NCI-H460 (cell line): Measurements from ENCODE around the gene APOO. TPM values are rescaled to one million over a fixed set of nuclear protein-coding genes. Genes with fewer than 3 reads are reported as not detected.
A peak's percentile ranks its signal among the peaks of the same experiment; 100 is the strongest.

Source experiments
- DNase-seq: peaks from one replicate; pipeline ENCODE4 v3.0.0-alpha.2; 2016; ENCODE audit warnings: low read depth; ENCODE audit errors: extremely low read depth
- polyA plus RNA-seq: library from polyadenylated mRNA; depleted of rRNA; stranded (reverse); fragments of >200 nt; gene quantifications from 2 replicates; pipeline ENCODE4 v1.2.3, GENCODE V29; 2014; cell fraction: nucleus; rRNA removed
- total RNA-seq: library from RNA; depleted of rRNA; stranded (reverse); fragments of >200 nt; shearing (Covaris generic); gene quantifications from 2 replicates; pipeline ENCODE4 v1.2.3, GENCODE V29; 2014; rRNA removed

APOO gene
- total RNA-seq, result 40.5 and 40.9 TPM in 2 replicates
- 31.6 and 51.1 TPM in 2 replicates for polyA plus RNA-seq

DNA sequence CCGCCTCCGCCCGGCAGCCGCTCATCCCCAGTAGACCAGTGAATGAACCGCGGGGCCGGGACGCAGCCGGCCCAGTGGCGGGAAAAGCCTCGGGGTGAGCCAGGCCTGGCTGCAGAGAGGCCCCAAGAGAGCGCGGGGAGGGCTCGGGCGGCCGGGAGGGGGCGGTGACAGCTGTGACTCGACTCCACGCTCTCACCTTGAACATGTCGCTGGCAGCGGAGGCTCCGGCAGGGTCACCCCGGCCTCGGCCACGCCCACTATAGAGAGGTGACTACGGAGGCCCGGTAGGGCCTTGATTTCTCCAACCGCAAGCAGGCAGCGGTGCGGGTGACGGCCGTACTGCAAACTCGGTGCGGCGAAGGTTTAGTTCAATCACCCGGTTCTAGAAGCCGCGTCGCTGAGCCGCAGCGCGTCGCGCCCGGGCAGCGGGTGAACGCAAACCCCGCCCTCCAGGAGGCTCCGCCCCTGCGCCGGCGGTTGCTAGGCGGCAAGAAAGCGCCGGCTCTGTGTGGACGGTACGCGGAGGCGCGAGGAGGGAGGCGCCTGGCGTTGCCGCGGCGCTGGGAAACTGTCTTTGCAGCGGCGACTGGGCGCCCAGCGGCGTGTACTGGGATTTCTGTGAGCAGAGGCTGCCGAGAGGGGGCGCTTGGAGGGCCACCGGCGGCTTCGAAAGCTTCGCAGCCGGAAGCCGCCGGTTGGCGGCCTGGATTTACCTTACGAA is at the start of gene APOO, which contains the start of gene CXorf58:
Gene APOO (minus strand): TSS at position 441 of the 721 bp plus-strand sequence. CDS start 236 bp downstream, at position 205.
Gene CXorf58 (plus strand): TSS at position 509 of the 721 bp plus-strand sequence. CDS start 2,297 bp downstream, outside the sequence.
- peak; percentile 93 for DNase-seq

DNA sequence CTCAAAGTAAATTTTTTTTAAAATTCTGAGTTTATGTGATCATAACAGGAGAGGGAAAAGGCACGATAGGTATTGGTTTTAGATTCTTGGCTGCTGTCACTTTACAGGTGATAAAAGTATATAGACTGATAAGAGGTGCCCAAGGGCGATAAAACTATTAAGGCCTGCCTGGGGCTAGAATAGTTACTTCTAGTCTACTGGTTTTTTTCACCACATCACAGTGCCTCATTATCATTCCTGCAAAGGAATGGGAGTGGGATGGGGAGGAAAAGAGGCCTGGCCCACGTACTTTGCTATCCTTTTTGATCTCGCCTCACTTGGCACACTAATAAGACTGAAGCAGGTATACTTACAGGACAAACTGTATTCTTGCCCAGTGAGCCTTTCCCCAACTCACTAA is 46.7 kb upstream of the APOO start:
- no peak for DNase-seq

DNA sequence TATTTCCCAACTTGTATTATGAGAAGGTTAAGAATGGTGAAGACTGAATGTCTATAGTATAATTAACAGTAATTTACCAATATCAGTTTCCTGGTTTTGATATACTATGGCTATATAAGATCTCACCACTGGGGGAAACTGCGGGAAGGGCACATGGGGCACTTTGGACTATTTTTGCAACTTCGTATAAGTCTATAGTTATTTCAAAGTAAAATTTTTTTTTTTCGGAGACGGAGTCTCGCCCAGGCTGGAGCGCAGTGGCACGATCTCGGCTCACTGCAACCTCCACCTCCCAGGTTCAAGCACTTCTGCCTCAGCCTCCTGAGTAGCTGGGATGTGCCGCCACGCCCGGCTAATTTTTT is 46.2 kb upstream of the APOO start:
- DNase-seq, result no peak

DNA sequence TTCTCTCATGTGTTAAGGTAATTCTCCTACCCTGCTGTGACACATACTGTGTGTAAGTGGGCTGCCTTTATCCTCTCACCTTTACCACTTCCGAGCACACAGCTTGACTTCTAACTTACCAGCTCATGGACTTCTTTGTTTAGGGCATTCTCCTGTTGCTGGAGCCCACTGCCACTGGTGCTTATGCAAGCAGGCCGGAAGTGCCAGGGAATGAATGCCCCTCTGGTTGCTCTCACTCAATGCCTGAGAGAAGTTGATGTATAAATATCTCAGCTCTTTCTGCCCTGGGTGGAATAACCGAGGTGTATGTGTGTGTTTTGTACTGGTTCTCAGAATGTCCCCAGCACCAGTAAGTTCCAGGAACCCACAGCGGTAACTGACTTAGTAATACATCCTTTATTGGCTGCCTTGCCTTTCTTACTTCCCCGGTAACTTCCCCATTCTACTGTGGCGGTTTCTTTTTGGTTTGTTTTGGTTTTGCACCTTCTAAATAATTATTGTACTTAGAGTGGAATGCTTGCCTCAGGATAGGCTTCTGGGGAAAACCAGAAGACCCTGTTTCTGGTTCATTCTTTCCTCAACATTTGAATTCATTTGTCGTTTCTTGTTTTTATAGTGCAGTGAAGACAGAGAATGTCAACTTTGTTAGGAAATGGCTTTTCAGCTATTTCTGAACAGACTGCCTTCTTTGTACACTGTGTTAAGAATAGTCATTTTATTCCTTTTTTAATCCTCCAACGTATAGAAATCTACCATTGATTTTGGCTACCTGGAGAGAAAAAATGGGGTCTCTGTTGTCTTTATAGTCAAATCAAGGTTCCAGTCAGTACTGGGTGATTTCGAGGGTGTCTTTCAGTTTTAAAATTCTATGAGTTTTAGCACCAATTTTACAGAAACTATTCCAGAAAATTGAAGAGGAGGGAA is 45.5 kb upstream of the APOO start:
- no peak for DNase-seq

DNA sequence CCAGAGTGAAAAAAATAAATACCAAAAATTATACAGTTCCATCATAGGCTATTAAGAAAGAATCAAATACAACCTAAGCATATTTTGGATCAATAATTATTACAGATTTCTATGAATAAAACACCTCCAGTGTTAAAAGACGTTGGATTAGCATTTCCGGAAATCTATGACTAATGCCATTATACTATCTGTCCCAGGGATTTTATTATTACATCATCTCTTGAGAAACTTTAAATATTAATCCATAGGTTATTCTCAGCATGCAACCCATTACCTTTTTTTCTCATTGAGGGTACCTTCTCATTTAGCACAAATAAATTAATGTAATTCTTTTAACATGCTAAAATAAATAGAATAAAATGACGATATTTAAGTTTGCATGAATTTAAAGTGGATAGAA is 44.7 kb upstream of the APOO start:
- DNase-seq, result no peak

DNA sequence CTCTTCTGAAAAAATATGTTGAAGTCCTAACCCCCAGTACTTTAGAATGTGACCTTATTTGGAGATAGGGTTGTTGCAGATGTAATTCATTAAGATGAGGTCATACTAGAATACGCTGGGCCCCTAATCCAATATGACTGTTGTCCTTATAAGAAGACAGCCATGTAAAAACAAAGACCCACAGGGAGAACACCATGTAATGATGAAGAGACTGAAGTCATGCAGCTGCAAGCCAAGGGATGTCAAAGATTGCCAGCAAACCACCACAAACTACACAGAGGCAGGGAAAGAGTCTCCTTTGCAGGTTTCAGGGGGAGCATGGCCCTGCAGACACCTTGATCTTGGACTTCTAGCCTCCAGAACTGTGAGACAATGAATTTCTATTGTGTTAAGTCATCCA is 37.5 kb upstream of the APOO start:
- DNase-seq, result no peak

DNA sequence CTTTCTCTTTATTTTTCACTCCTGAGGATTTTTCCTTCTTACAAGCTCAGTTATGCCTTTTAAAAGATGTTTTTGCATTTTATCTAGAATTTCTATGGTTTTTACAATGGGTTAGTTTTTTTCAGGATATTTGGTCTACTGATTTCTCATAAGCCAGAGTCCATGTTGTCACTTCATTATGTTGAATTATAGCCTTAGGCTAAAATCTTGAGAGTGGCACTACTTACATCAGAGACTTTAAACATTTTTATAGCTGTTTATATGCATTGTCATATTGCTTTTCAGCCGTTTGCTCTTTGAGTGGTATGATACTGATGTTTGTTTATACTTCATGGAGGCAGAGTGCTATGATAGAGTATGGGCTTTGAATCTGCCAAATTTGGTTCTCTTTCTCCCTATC is 36.5 kb upstream of the APOO start:
- DNase-seq, result no peak

DNA sequence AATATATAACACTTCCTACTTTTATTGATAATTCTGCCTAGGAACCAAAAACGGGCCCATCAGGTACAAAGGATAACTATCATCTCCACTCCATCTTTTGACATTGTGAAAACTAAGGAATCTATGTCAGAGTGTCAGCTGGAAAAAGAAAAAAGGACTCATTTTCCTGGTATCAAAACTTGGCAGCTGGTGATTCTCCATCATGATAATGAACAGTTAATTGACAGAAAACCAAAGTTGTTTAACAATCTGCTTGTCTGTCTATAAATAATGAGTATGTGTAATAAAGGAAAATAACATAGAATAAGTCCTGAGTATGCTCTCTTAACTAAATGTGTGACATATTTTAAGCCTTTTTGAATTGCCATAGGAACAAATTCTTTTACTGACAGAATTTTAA is 31.5 kb upstream of the APOO start:
- no peak for DNase-seq

DNA sequence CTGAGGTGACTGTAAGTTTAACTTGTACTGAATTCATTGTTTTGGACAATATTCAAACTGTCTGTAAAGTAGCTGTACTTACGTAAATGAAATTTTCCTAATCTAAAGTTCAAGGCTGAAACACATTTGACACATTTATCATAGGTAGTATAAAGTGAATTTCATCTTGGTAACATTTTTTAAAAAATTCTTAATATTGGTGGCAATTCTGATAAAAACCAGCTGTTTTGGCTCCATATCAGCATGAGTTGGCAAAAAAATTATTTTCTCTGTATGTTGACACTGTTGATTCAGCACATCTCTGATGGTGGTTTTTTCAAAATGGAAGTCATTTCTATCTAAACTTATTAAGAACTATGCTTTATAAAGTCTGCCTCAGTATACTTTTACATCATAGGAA is 31.0 kb upstream of the APOO start:
- DNase-seq, result no peak

DNA sequence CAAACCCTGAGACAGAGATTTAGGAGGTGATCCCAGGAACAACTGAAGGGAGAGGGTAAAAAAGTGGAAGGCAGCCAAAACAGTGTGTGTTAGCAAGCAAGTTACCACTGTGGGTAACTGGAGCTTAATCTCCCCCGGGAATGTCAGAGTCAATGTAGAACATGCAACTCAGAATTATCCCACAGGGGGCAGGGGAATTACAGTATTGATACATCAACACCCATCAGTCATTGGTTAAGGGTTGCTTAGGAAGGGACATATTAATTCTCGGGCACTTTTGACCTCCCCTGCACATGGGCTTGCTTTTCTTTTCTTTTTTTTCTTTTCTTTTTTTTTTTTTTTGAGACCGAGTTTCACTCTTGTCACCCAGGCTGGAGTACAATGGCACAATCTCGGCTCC is 29.4 kb upstream of the APOO start:
- DNase-seq, result no peak

DNA sequence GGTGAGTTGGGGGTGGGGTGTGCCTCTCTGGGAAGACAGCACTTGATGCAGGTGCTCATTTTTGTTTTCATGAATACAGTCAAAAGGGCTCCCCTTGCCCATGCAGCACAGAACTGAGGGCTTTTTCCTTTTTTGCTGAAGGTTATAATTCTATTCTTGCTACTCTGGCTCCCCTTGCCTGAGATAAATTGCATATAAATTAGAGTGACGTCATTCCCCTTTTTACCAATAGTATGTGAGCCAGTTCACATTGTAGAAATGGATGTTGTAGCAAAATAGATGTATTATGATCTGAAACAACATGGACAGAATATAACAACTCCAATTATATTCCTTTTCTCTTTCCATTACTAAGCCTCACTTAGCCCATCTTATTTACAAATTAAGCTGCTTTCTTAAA is 28.4 kb upstream of the APOO start:
- DNase-seq, result no peak

DNA sequence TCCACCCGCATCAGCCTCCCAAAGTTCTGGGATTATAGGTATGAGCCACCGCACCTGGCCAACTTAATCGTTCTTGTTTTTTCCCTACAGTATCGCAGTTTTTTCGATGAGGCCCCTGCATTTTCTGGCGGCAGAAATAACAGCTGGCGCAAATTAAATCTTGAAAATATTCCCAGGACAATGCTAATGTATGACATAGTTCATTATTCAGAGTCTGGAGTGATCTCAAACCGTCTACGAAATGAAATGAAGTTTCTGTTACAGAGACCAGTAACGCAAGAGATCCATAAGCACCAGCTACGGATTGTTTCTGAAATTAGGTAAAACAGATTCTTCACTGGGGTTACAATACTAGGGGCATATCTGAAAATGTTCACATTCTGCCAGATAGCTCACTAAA is 27.4 kb upstream of the APOO start:
- DNase-seq, result no peak

DNA sequence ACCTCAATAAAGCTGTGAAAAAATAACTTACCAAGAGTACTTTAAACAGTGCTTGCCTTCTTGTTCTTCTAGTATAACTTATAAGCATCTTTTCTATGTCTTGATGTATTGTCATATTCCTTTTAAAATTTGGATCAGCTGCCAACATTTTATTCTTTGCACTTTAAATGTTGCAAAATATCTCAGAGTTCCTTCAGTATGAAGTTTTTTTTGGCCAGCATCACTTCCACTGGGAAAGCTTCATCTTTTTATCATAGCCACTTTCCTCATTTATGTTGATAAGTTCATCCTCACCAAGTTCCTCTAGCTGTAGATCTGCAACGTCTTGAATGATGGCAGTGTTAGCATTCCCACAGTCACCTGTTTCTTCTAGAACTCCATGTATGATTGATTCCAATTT is 24.3 kb upstream of the APOO start:
- DNase-seq, result no peak

DNA sequence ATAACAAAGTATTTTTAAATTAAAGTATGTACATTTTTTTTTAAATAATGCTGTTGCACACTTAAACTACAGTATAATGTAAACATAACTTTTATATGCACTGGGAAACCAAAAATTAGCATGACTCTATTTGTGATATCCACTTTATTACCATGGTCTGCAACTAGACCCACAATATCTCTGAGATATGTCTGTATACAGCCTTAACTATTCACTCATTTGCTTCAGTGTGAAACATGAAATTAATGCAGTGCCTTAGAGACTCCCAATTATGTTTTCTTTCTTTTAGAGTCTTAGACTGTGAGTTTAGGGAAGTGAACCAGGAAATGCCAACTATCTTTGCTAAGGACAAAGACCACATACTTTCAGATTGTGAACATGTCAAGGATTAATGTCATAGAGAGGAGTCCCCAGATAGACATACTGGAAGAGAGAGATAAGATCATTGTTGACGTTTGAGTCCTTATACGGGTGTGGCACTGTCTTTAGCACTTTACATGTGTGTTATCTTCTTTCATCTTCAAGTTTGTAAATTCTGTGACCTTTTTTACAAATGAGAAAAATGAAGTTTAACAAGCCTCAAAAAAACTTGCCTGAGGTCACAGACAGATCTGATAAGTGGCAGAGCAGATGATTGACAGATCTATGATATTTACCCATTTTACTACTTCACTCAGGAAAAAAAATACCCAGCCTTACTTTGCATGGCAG is 23.3 kb upstream of the APOO start:
- no peak for DNase-seq

DNA sequence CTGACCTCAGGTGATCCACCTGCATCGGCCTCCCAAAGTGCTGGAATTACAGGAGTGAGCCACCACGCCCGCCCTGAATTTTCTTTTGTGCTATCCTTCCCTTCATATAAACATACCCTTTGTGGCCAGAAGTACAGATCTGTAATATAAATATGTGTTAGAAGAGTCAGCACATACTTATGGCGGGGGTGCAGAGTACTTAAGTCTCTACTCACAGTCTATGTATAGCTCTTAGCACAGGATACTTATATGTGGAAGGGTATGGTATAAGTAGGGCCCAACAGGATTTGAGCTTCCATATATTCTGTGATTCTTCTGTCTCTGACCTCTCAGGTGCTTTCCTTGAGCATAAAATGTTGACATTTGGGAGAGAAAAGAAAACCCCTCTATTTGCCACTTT is 18.3 kb upstream of the APOO start:
- no peak for DNase-seq

DNA sequence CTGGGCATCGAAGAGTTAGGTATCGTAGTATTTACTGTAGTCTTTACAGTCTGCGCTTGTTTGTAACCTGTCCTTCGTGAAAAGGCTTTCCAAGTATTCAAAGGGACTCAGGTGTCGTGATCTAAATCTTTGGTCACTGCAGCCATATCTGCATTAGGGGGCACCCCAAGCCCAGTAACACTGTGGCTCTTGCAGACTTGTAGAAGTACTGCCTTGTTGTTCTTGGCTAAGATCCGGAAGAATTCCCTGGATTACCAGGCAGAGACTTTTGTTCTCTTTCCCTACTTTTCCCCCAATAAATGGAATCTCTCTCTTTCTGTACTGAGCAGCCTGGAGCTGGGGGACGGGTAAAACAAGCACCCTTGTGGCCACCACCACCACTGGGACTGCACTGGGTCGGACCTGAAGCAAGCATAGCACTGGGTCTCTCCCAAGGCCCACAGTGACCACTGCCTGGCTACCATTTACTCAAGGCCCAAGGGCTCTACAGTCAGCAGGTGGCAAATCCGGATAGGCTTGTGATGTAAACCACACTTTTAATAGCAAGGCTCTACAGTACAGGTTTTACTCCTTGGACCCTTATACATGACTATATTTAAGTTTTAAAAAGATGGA is 12.1 kb upstream of the APOO start:
- DNase-seq, result no peak

DNA sequence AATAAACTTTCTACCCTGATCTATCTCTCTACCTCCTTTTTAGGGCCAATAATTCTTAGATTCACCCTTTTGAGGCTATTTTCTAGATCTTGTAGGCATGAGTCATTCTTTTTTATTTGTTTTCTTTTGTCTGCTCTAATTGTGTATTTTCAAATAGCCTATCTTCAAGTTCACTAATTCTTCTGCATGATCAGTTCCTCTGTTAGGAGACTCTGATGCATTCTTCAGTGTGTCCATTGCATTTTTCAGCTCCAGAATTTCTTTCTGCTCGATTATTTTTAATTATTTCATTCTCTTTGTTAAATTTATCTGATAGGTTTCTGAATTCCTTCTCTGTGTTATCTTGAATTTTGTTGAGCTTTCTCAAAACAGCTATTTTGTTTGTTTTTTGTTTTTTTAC is 11.4 kb upstream of the APOO start:
- DNase-seq, result no peak

DNA sequence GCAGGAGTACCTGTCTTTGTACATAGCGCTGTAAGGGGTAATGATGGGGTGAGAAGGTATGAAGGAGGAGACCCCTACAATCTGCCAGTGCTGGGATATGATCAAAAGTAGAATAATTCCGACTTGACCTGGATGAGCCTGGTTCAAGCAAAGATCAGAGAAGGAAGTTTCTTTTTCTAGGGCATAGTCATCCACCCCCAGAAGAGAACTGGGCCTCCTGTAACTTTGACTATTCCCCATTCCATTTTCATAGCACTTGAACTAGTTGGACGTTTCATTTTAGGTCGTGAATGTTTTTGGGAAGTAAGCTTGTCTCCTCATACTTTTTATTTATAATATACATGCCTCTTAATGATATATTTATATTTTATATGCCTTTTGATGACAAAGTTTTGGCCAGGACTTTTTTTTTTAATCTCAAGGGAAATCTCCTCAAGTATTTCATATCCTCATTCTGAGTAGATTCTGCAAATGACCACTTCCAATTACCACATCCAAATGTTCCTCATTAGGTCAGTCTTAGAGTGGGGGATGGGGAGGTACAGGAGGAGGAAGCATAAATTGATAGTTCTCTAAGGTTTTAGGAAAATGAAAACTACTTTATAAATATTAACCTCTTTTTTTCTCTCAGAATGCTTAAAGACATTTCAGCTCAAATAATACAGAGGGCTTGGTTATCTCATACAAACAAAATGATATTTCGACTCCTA is 3.5 kb upstream of the APOO start:
- DNase-seq, result no peak

DNA sequence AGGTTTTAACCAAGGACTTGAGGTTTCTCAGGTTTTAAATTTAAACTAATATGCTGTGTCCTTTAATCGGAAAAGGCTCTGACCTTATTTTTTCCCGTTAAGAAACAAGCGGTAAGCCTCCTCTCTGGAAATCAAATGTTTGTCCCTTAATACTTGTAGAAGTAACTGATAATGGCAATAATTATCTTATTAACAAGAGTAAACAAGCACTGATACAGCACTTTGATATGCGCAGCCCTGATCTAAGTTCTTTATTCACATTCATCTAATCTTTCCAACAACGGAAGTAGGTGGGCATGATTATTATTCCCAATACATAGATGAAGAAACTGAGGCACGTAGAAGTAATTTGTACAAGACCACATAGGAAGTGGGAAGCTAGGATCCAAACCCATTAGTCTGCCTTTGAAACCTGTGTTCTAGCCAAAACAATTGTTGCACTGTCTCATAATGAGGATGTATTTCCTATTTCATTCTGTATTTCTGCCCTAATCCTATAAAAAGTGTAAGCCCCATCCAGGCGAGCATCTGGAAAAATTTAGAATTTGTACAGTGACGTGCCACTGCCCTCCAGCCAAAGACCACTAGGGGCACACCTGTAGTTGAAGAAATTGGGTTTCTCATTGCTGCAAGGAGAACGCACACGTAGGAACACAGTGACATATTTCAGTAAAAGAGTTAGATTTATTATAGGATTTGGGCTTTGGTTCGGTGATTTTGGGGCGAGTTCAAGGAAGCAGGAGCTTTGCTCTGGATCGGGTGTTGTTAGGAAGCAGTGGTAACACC is 674 bp upstream of the APOO start:
- DNase-seq, result no peak
